GM18868 (cell line): ENCODE measurements around the gene RAB21.
A peak's percentile ranks its signal among the peaks of the same experiment; 100 is the strongest.

ENCODE experiments used
- ATAC-seq: cut with Tn5 transposase; IDR thresholded peaks from one replicate; pipeline ENCODE4 v1.9.1; 2021; ENCODE audit warnings: mild to moderate bottlenecking, moderate library complexity; ENCODE audit not compliant: unreplicated experiment

Gene RAB21

GRCh38 chr12:71754461-71755145, at the start of gene RAB21:
Gene RAB21, plus strand, starts transcription at chr12:71754863. Its CDS starts 267 bp downstream, at chr12:71755130.
- peak; percentile 90 for ATAC-seq

GRCh38 chr12:71704920-71705319, 49.7 kb upstream of the RAB21 start:
- no peak for ATAC-seq

- ATAC-seq = no peak
These were observed 46.0 kb upstream of the RAB21 start for GRCh38 chr12:71708658-71709057.

GRCh38 chr12:71710276-71711125, 44.2 kb upstream of the RAB21 start:
- no peak for ATAC-seq

GRCh38 chr12:71718611-71719010, 36.1 kb upstream of the RAB21 start:
- ATAC-seq = no peak

- ATAC-seq = no peak
These were observed 34.9 kb upstream of the RAB21 start for GRCh38 chr12:71719647-71720370.

GRCh38 chr12:71721783-71722505, 32.7 kb upstream of the RAB21 start:
- no peak for ATAC-seq

GRCh38 chr12:71725011-71725410, 29.7 kb upstream of the RAB21 start:
- ATAC-seq = no peak

- ATAC-seq = no peak
These were observed 28.1 kb upstream of the RAB21 start for GRCh38 chr12:71726548-71726947.

- no peak for ATAC-seq
These were observed 26.7 kb upstream of the RAB21 start for GRCh38 chr12:71727958-71728357.

- no peak for ATAC-seq
These were observed 23.7 kb upstream of the RAB21 start for GRCh38 chr12:71730936-71731335.

GRCh38 chr12:71731439-71732356, 23.0 kb upstream of the RAB21 start:
- no peak for ATAC-seq

GRCh38 chr12:71732357-71732712, 22.3 kb upstream of the RAB21 start:
- ATAC-seq = no peak

- no peak for ATAC-seq
These were observed 17.5 kb upstream of the RAB21 start for GRCh38 chr12:71737197-71737596.

GRCh38 chr12:71742998-71743397, 11.7 kb upstream of the RAB21 start:
- ATAC-seq = no peak

GRCh38 chr12:71744522-71745300, 10.0 kb upstream of the RAB21 start:
- no peak for ATAC-seq

- peak; percentile 96 for ATAC-seq
These were observed 7.6 kb upstream of the RAB21 start for GRCh38 chr12:71746974-71747611.

- no peak for ATAC-seq
These were observed 6.4 kb upstream of the RAB21 start for GRCh38 chr12:71748081-71748850.
